GM23248 (cell line): ENCODE data around the gene TMEM115. TPM values are rescaled to one million over a fixed set of nuclear protein-coding genes. Genes with fewer than 3 reads are reported as not detected.

Experiments
- DNase-seq: peaks from one replicate; pipeline ENCODE4 v3.0.0-alpha.2; 2015
- H2AFZ ChIP-seq: fragments of 200-600 bp; sonication (generic); 2 replicates; pipeline ENCODE4 v1.6.1; 2016; ENCODE audit warnings: antibody characterized with exemption
- H3F3A ChIP-seq: fragments of 200-600 bp; sonication (generic); 2 replicates; pipeline ENCODE4 v1.6.1; 2016; ENCODE audit warnings: mild to moderate bottlenecking, antibody characterized with exemption, mixed run types; ENCODE audit not compliant: insufficient read depth
- H3K27ac ChIP-seq: fragments of 200-600 bp; sonication (generic); 2 replicates; pipeline ENCODE4 v1.5.1; 2016; ENCODE audit warnings: mild to moderate bottlenecking
- H3K27me3 ChIP-seq: fragments of 200-600 bp; sonication (generic); replicated peaks from 2 replicates; pipeline ENCODE4 v1.6.1; 2016; ENCODE audit warnings: mild to moderate bottlenecking; ENCODE audit not compliant: insufficient read depth
- H3K36me3 ChIP-seq: fragments of 200-600 bp; sonication (generic); 2 replicates; pipeline ENCODE4 v1.6.1; 2016; ENCODE audit warnings: low read depth, mild to moderate bottlenecking
- H3K4me1 ChIP-seq: fragments of 200-600 bp; sonication (generic); 2 replicates; pipeline ENCODE4 v1.6.1; 2016; ENCODE audit warnings: mild to moderate bottlenecking; ENCODE audit not compliant: insufficient read depth
- H3K4me2 ChIP-seq: fragments of 200-600 bp; sonication (generic); one replicate; pipeline ENCODE4 v1.6.1; 2016; ENCODE audit warnings: mild to moderate bottlenecking; ENCODE audit not compliant: unreplicated experiment
- H3K4me3 ChIP-seq: fragments of 200-600 bp; sonication (generic); 2 replicates; pipeline ENCODE4 v1.5.1; 2016; ENCODE audit warnings: mild to moderate bottlenecking
- H3K79me2 ChIP-seq: fragments of 200-600 bp; sonication (generic); 2 replicates; pipeline ENCODE4 v1.6.1; 2016; ENCODE audit warnings: mild to moderate bottlenecking; ENCODE audit not compliant: insufficient read depth
- H3K9ac ChIP-seq: fragments of 200-600 bp; sonication (generic); 2 replicates; pipeline ENCODE4 v1.6.1; 2016; ENCODE audit warnings: mild to moderate bottlenecking
- H3K9me2 ChIP-seq: fragments of 200-600 bp; sonication (generic); 2 replicates; pipeline ENCODE4 v1.6.1; 2016; ENCODE audit warnings: mixed run types, mild to moderate bottlenecking, moderate library complexity; ENCODE audit not compliant: insufficient read depth
- H3K9me3 ChIP-seq: fragments of 200-600 bp; sonication (generic); one replicate; pipeline ENCODE4 v1.6.1; 2017; ENCODE audit warnings: low read depth
- H4K20me1 ChIP-seq: fragments of 200-600 bp; sonication (generic); 2 replicates; pipeline ENCODE4 v1.6.0; 2016; ENCODE audit not compliant: insufficient read depth
- EZH2 ChIP-seq: fragments of 200-600 bp; sonication (generic); IDR thresholded peaks from 2 replicates; pipeline ENCODE4 v1.6.1; 2018; ENCODE audit warnings: antibody characterized with exemption, mild to moderate bottlenecking; ENCODE audit not compliant: insufficient read depth, poor library complexity, severe bottlenecking
- EZH2phosphoT487 ChIP-seq: fragments of 200-600 bp; sonication (generic); IDR thresholded peaks from 2 replicates; pipeline ENCODE4 v1.6.1; 2018; ENCODE audit warnings: antibody characterized with exemption, moderate library complexity, mild to moderate bottlenecking, low read depth; ENCODE audit not compliant: insufficient read depth
- WGBS, 2 experiments: methylation state at CpG; one replicate each; pipeline ENCODE4 v1.1.6; 2015 to 2017; ENCODE audit warnings: low lambda C conversion rate in 2 of 2, low coverage in 1 of 2; ENCODE audit errors: missing lambda C conversion rate in 2 of 2; 5-methylcytosine and 5-hydroxymethylcytosine counted together
- in situ Hi-C: fragments of 300-500 bp; cut with MboI; formaldehyde crosslinking; loops from 2 replicates; pipeline ENCODE4 v1.15.0; 2020
- polyA plus RNA-seq: library from polyadenylated mRNA; unstranded; fragments of >200 nt; fragmentation: Nextera tagmentation; extraction: Ambion mirVana; gene quantifications from 2 replicates; pipeline ENCODE4 v1.2.1, GENCODE V29; 2016
- total RNA-seq: library from RNA; depleted of rRNA; stranded (reverse); fragments of >200 nt; shearing (Covaris generic); gene quantifications from 2 replicates; pipeline ENCODE4 v1.2.3, GENCODE V29; 2014

Gene TMEM115
- total and polyA plus RNA-seq, 2 experiments from 2014 or later = 73.1 to 95.4 TPM

DNA sequence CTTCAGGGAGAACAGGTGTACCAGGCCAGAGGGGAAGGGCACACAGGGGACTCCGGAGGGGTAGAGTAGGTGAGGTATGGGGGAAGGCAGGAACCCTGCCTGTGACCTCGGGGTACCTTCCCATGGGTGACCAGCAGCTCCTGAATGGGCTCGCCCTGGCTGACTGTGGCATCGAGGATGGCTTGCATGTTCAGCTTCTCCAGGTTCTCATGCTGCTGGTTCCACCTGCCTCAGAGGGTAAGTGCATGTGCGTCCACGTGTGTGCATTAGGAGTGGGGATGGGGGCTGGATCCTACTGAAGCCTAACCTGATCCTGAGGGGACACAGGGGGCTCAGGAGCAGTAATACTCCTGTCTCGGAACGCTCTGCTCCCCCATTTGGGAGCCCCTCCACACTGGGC lies 14.3 kb downstream of the TMEM115 start:
- 0 out of 2 replicates have a peak, but pooled peaks cover 8% of the 10 kb centered on the region for H3F3A ChIP-seq
- 65 to 72% methylated on average over 8 of the region's 8 CpGs for WGBS, 2 experiments
- no peaks in the 10 kb centered on the region for H3K9me3 ChIP-seq
- no peaks in the 10 kb centered on the region for H4K20me1 ChIP-seq
- no peak overlapping the region for H3K27ac ChIP-seq
- peak overlapping the region; percentile 100 for H3K4me2 ChIP-seq
- DNase-seq = no peak
- peak overlapping the region; percentile 83 for H2AFZ ChIP-seq
- in situ Hi-C loops = loop anchor here (10.0 kb wide), 1 partner anchor 190 kb away; no protein-coding TSS in a partner anchor
- no peak for TF ChIP-seq EZH2
- TF ChIP-seq EZH2phosphoT487 = no peak
- H3K4me1 ChIP-seq = peaks cover 11% of the 10 kb centered on the region; the same call in 1 of the 2 replicates
- H3K79me2 ChIP-seq = peaks cover 15% of the 10 kb centered on the region
- no peaks in the 10 kb centered on the region for H3K36me3 ChIP-seq
- no peaks in the 10 kb centered on the region for H3K9me2 ChIP-seq
- H3K9ac ChIP-seq = peak overlapping the region; percentile 55; the same call in 1 of the 2 replicates
- H3K27me3 ChIP-seq = no peaks in the 10 kb centered on the region
- H3K4me3 ChIP-seq = peak overlapping the region; percentile 76

DNA sequence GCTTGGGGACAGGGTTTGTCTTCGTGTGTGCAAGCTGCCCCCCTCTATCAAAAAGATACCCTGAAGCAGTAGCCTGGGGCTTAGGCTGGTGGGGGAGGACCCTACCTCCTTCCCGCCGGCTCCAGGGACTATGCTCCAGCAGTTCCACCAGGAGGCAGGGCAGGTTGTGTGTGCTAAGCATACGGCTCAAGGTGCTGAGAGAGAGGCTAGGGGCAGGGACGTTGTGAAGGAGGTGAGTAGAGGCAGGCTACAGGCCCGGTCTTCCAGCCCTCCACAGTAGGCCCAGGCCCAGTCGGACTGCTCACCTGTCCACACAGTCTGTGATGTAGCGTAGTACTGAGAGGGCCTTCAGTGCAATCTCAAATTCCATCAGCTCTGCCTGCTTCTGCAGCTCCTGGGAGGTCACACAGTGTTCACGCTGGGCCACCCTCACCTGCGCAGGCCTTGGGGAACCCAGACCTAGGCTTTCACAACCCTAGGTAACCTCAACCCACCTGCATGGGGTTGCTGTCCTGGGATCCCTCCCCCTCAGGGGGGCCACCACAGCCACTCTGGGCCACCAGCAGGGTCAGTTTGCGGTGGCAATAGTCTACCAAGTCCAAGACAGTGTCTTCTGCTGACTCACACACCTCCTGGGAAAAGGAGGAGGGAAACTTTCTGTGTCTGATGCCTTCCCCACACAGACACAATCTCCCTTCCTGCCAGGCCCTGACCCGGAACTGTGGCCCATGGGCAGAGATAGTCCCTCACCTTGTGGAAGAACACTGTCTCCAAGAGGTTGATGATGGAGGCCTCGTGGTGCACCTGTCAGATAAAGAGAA lies 16.3 kb downstream of the TMEM115 start:
- no peak overlapping the region for H3K27ac ChIP-seq
- H3K9ac ChIP-seq = no peak overlapping the region
- H3K4me2 ChIP-seq = no peak overlapping the region
- no peaks in the 10 kb centered on the region for H3K9me3 ChIP-seq
- H3K36me3 ChIP-seq = no peaks in the 10 kb centered on the region
- H3K4me3 ChIP-seq = no peak overlapping the region
- H3K27me3 ChIP-seq = no peaks in the 10 kb centered on the region
- H3K79me2 ChIP-seq = peaks cover 23% of the 10 kb centered on the region
- peaks cover 24% of the 10 kb centered on the region for H3K4me1 ChIP-seq
- H2AFZ ChIP-seq = no peak overlapping the region
- in situ Hi-C loops = loop anchor here (10.0 kb wide), 1 partner anchor 192 kb away; no protein-coding TSS in a partner anchor
- H3K9me2 ChIP-seq = no peaks in the 10 kb centered on the region
- no peaks in the 10 kb centered on the region for H4K20me1 ChIP-seq
- 85% methylated on average over 13 of the region's 13 CpGs for WGBS, 2 experiments
- H3F3A ChIP-seq = peaks cover 25% of the 10 kb centered on the region
- TF ChIP-seq EZH2phosphoT487 (no peak), EZH2 (no peak)
- no peak for DNase-seq

DNA sequence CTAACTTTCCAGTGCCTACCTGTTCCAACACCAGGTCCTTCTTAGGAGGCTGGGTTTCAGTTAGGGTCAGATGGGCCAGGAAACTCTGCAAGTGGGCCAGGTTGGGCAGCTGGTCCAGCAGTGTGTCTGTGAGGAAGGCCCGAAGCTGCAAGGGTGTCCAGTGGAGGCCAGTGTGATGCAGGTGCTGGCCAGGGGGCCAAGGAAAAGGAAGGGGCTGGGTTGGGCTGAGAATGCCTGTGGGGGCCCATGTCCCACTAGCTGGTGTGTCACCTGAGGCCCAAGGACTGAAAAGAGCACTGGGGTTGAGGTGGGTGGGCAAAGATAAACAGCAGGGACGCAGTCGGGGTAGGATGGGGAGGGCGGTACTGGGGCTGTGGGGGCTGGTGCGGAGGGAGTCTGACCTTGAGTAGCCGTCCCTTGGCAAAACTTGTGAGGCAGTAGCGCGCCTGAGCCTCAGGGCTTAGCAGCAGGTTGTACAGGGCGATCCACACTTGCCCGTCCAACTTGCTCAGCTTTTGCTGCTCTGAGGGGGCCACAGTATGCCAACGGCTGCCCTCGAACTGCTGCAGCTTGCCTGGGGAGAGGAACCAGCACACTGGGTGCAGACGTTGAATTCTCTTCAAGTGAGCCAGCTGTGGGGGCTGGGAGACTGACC lies 17.2 kb downstream of the TMEM115 start:
- H3K79me2 ChIP-seq = peaks cover 27% of the 10 kb centered on the region
- no peaks in the 10 kb centered on the region for H4K20me1 ChIP-seq
- no peaks in the 10 kb centered on the region for H3K36me3 ChIP-seq
- H3F3A ChIP-seq = peaks cover 28% of the 10 kb centered on the region
- no peaks in the 10 kb centered on the region for H3K27me3 ChIP-seq
- H2AFZ ChIP-seq = no peak overlapping the region
- DNase-seq = no peak
- no peaks in the 10 kb centered on the region for H3K9me2 ChIP-seq
- no peak overlapping the region for H3K9ac ChIP-seq
- TF ChIP-seq EZH2phosphoT487 (no peak), EZH2 (no peak)
- H3K4me2 ChIP-seq = no peak overlapping the region
- peaks cover 25% of the 10 kb centered on the region for H3K4me1 ChIP-seq
- H3K4me3 ChIP-seq = no peak overlapping the region
- in situ Hi-C loops = loop anchor here (10.0 kb wide), 1 partner anchor 193 kb away; no protein-coding TSS in a partner anchor
- H3K27ac ChIP-seq = no peak overlapping the region
- WGBS, 2 experiments = 82 to 90% methylated on average over 9 to 13 of the region's 13 CpGs
- no peaks in the 10 kb centered on the region for H3K9me3 ChIP-seq

DNA sequence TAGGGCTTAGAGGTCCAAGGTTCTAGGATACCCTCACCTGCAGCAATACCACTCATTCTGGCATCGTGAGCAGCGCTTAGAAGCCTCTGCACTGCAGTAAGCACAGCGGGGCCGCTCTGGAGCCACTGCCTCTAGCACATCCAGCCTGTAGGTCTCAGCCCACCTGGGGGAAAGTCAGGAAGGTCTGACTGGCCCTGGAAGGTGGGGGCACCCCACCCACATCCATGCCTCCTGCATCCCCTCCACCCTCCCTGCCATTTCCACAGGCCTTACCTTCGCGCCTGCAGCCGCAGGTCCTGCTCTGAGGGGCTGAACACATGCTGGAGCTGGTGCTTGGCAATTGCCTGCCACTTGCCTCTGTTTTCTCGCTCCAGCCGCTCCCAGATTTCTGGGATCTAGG lies 17.8 kb downstream of the TMEM115 start:
- in situ Hi-C loops = loop anchor here (10.0 kb wide), 1 partner anchor 193 kb away; no protein-coding TSS in a partner anchor
- Histone ChIP-seq H2AFZ (no peak overlapping the region), H3K27me3 (no peaks in the 10 kb centered on the region), H3K27ac (no peak overlapping the region), H3K4me2 (peak overlapping the region; percentile 90), H3K4me3 (peak overlapping the region; percentile 89), H3K9ac (peak overlapping the region; percentile 92), H3K4me1 (peaks cover 25% of the 10 kb centered on the region), H3K79me2 (peaks cover 32% of the 10 kb centered on the region), H3K9me2 (no peaks in the 10 kb centered on the region), H4K20me1 (no peaks in the 10 kb centered on the region), H3K36me3 (no peaks in the 10 kb centered on the region), H3F3A (peaks cover 27% of the 10 kb centered on the region), H3K9me3 (no peaks in the 10 kb centered on the region)
- WGBS, 2 experiments = 76 to 86% methylated on average over 9 of the region's 9 CpGs
- TF ChIP-seq EZH2 = no peak
- TF ChIP-seq EZH2phosphoT487 = no peak
- DNase-seq = no peak
